ENCODE measurements around the gene LMNA.

- TF ChIP-seq, protein P1, sequence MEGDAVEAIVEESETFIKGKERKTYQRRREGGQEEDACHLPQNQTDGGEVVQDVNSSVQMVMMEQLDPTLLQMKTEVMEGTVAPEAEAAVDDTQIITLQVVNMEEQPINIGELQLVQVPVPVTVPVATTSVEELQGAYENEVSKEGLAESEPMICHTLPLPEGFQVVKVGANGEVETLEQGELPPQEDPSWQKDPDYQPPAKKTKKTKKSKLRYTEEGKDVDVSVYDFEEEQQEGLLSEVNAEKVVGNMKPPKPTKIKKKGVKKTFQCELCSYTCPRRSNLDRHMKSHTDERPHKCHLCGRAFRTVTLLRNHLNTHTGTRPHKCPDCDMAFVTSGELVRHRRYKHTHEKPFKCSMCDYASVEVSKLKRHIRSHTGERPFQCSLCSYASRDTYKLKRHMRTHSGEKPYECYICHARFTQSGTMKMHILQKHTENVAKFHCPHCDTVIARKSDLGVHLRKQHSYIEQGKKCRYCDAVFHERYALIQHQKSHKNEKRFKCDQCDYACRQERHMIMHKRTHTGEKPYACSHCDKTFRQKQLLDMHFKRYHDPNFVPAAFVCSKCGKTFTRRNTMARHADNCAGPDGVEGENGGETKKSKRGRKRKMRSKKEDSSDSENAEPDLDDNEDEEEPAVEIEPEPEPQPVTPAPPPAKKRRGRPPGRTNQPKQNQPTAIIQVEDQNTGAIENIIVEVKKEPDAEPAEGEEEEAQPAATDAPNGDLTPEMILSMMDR (IDR thresholded peaks at IDR 0.05), result no peak
- no peak for TF ChIP-seq EZH2 (IDR thresholded peaks at IDR 0.05)
- TF ChIP-seq EZH2phosphoT487 (IDR thresholded peaks at IDR 0.05), result no peak
Observed at GRCh38 chr1:156119503-156120209, 5.1 kb downstream of the LMNA start.
